HG03457 (cell line): ENCODE results near the gene P2RY6.
"Not testable (repeated sequence)": the region's sequence is repeated elsewhere in the genome, so short reads cannot be mapped to it uniquely, and the experiment has no call there.

Experiments used
- ATAC-seq: cut with Tn5 transposase; IDR thresholded peaks from one replicate; pipeline ENCODE4 v1.9.1; 2021; ENCODE audit warnings: moderate number of reproducible peaks; ENCODE audit not compliant: unreplicated experiment

P2RY6 gene

GRCh38 chr11:73271936-73272679 is at the start of gene P2RY6:
P2RY6 (plus strand) TSS chr11:73272338; CDS start chr11:73296519, 24,181 bp downstream.
- ATAC-seq, result no peak

GRCh38 chr11:73223998-73224730 is 48.0 kb upstream of the P2RY6 start:
- no peak for ATAC-seq

GRCh38 chr11:73225001-73225686 is 47.0 kb upstream of the P2RY6 start:
- ATAC-seq, result no peak

- no peak for ATAC-seq
Measured at GRCh38 chr11:73225851-73226250, 46.3 kb upstream of the P2RY6 start.

- ATAC-seq, result no peak
Measured at GRCh38 chr11:73226297-73227006, 45.7 kb upstream of the P2RY6 start.

GRCh38 chr11:73227571-73228211 is 44.4 kb upstream of the P2RY6 start:
- ATAC-seq, result no peak

GRCh38 chr11:73228268-73229134 is 43.6 kb upstream of the P2RY6 start:
- no peak for ATAC-seq

GRCh38 chr11:73229321-73229895 is 42.7 kb upstream of the P2RY6 start:
- ATAC-seq, result no peak

- ATAC-seq, result no peak
Measured at GRCh38 chr11:73229896-73230875, 42.0 kb upstream of the P2RY6 start.

GRCh38 chr11:73230931-73231330 is 41.2 kb upstream of the P2RY6 start:
- ATAC-seq, result no peak

- not testable (repeated sequence) for ATAC-seq
Measured at GRCh38 chr11:73232487-73232886, 39.7 kb upstream of the P2RY6 start.

GRCh38 chr11:73233211-73233610 is 38.9 kb upstream of the P2RY6 start:
- ATAC-seq, result no peak

- ATAC-seq, result no peak
Measured at GRCh38 chr11:73233692-73234470, 38.3 kb upstream of the P2RY6 start.

GRCh38 chr11:73234471-73235181 is 37.5 kb upstream of the P2RY6 start:
- no peak for ATAC-seq

- no peak for ATAC-seq
Measured at GRCh38 chr11:73235236-73235786, 36.8 kb upstream of the P2RY6 start.

GRCh38 chr11:73236205-73236765 is 35.9 kb upstream of the P2RY6 start:
- no peak for ATAC-seq
